HG02884 (cell line): ENCODE data around the gene NT5DC2.

Source experiments
- ATAC-seq: cut with Tn5 transposase; IDR thresholded peaks from one replicate; pipeline ENCODE4 v1.9.1; 2021; ENCODE audit warnings: mild to moderate bottlenecking, moderate library complexity; ENCODE audit not compliant: unreplicated experiment

NT5DC2 gene

GRCh38 chr3:52533623-52534280, at the start of gene NT5DC2:
NT5DC2 (minus strand) TSS chr3:52533857; CDS start chr3:52533737, 120 bp downstream.
- ATAC-seq = no peak

- no peak for ATAC-seq
Observed at GRCh38 chr3:52574056-52574965, 40.7 kb upstream of the NT5DC2 start.

GRCh38 chr3:52572221-52572620, 38.6 kb upstream of the NT5DC2 start:
- ATAC-seq = no peak

- no peak for ATAC-seq
Observed at GRCh38 chr3:52570076-52570475, 36.4 kb upstream of the NT5DC2 start.

GRCh38 chr3:52568069-52568468, 34.4 kb upstream of the NT5DC2 start:
- ATAC-seq = no peak

- ATAC-seq = no peak
Observed at GRCh38 chr3:52563984-52564383, 30.3 kb upstream of the NT5DC2 start.

- ATAC-seq = no peak
Observed at GRCh38 chr3:52561028-52561747, 27.5 kb upstream of the NT5DC2 start.

GRCh38 chr3:52558436-52558835, 24.8 kb upstream of the NT5DC2 start:
- no peak for ATAC-seq

- ATAC-seq = no peak
Observed at GRCh38 chr3:52557011-52557960, 23.6 kb upstream of the NT5DC2 start.

- ATAC-seq = no peak
Observed at GRCh38 chr3:52555056-52555455, 21.4 kb upstream of the NT5DC2 start.

GRCh38 chr3:52554026-52554755, 20.5 kb upstream of the NT5DC2 start:
- ATAC-seq = no peak

GRCh38 chr3:52552089-52552488, 18.4 kb upstream of the NT5DC2 start:
- no peak for ATAC-seq

GRCh38 chr3:52551118-52551517, 17.5 kb upstream of the NT5DC2 start:
- ATAC-seq = no peak

GRCh38 chr3:52547143-52547542, 13.5 kb upstream of the NT5DC2 start:
- no peak for ATAC-seq

GRCh38 chr3:52546111-52546901, 12.6 kb upstream of the NT5DC2 start:
- ATAC-seq = no peak

- no peak for ATAC-seq
Observed at GRCh38 chr3:52544937-52545336, 11.3 kb upstream of the NT5DC2 start.

GRCh38 chr3:52541050-52541449, 7.4 kb upstream of the NT5DC2 start:
- no peak for ATAC-seq

GRCh38 chr3:52539010-52539653, 5.5 kb upstream of the NT5DC2 start:
- no peak for ATAC-seq
